ENCODE data around the gene ACO1.
A peak's percentile ranks its signal among the peaks of the same experiment; 100 is the strongest.

ACO1 gene

DNA sequence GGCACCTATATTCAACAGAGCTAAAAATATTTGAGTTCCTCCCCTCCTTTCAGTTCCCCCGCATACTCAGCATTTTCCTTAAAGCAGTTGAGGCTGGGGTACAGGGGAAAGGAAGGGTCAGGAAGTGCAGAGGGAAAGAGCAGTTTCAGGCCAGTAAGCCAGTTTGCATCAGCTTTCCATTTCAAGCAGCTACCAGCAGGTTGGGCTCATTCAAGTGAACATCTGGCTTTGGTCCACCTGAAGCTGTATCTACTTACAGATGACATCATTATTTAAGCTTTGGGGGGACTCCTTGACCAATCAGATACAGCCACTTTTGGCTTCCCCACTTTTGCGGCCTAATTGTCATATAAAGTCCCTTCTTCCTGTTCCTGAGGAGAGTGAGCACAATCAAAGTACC is 8.2 kb upstream of the ACO1 start:
- Histone ChIP-seq H2AFZ (ENCODE audit: low read length) (no peak overlapping the region), H3K4me3 (ENCODE audit: low read depth, low read length, poor library complexity, severe bottlenecking) (no peak overlapping the region), H3K27ac (ENCODE audit: low read depth, low read length, poor library complexity, severe bottlenecking) (no peak overlapping the region), H3K27me3 (ENCODE audit: insufficient read depth, low read length) (no peaks in the 10 kb centered on the region), H3K36me3 (ENCODE audit: insufficient read depth, low read length) (no peaks in the 10 kb centered on the region), H3K79me2 (ENCODE audit: insufficient read depth, low read length) (no peaks in the 10 kb centered on the region), H3K9me2 (ENCODE audit: low read depth, low read length) (no peaks in the 10 kb centered on the region), H3K4me2 (ENCODE audit: low read length) (no peak overlapping the region), H3K9ac (ENCODE audit: low read length) (no peak overlapping the region), H3K4me1 (ENCODE audit: insufficient read depth, low read length, severe bottlenecking) (peaks cover 7% of the 10 kb centered on the region), H3F3A (ENCODE audit: insufficient read depth, low read length) (no peaks in the 10 kb centered on the region), H4K20me1 (ENCODE audit: insufficient read depth, low read length) (no peaks in the 10 kb centered on the region), H3K9me3 (ENCODE audit: low read length) (no peaks in the 10 kb centered on the region)
- TF ChIP-seq EZH2 (IDR thresholded peaks at IDR 0.05; ENCODE audit: borderline replicate concordance, low read length), result no peak
- TF ChIP-seq, protein P1, sequence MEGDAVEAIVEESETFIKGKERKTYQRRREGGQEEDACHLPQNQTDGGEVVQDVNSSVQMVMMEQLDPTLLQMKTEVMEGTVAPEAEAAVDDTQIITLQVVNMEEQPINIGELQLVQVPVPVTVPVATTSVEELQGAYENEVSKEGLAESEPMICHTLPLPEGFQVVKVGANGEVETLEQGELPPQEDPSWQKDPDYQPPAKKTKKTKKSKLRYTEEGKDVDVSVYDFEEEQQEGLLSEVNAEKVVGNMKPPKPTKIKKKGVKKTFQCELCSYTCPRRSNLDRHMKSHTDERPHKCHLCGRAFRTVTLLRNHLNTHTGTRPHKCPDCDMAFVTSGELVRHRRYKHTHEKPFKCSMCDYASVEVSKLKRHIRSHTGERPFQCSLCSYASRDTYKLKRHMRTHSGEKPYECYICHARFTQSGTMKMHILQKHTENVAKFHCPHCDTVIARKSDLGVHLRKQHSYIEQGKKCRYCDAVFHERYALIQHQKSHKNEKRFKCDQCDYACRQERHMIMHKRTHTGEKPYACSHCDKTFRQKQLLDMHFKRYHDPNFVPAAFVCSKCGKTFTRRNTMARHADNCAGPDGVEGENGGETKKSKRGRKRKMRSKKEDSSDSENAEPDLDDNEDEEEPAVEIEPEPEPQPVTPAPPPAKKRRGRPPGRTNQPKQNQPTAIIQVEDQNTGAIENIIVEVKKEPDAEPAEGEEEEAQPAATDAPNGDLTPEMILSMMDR (IDR thresholded peaks at IDR 0.05; ENCODE audit: low read length), result no peak

DNA sequence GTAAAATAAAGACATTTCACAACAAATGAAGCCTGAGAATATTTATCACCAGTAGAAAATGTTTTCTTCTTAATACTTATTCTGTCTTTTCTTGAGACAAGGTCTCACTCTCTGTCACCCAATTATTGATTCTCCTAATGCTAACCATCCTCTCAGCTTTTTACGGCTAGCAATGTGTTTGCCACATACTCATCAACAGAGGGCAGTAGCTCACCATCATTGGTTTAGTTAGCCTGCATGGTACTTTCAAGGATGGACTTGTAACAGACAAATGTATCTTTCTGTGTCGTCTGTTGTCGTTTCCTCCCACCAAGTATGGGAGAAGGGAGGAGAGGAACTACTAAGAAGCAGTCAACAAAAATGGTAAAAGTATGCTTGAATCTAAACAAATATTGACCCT is 5.9 kb upstream of the ACO1 start:
- no peaks in the 10 kb centered on the region for H3K9me3 ChIP-seq (ENCODE audit: low read length)
- H3K4me3 ChIP-seq (ENCODE audit: low read depth, low read length, poor library complexity, severe bottlenecking), result no peak overlapping the region
- peaks cover 7% of the 10 kb centered on the region for H3K4me1 ChIP-seq (ENCODE audit: insufficient read depth, low read length, severe bottlenecking)
- H3K4me2 ChIP-seq (ENCODE audit: low read length), result no peak overlapping the region
- no peaks in the 10 kb centered on the region for H3K27me3 ChIP-seq (ENCODE audit: insufficient read depth, low read length)
- no peaks in the 10 kb centered on the region for H3K79me2 ChIP-seq (ENCODE audit: insufficient read depth, low read length)
- no peak overlapping the region for H3K27ac ChIP-seq (ENCODE audit: low read depth, low read length, poor library complexity, severe bottlenecking)
- H3K9me2 ChIP-seq (ENCODE audit: low read depth, low read length), result no peaks in the 10 kb centered on the region
- H4K20me1 ChIP-seq (ENCODE audit: insufficient read depth, low read length), result no peaks in the 10 kb centered on the region
- TF ChIP-seq, protein P1 (IDR thresholded peaks at IDR 0.05; ENCODE audit: low read length), result peak; percentile 81
- TF ChIP-seq EZH2 (IDR thresholded peaks at IDR 0.05; ENCODE audit: borderline replicate concordance, low read length), result no peak
- H3F3A ChIP-seq (ENCODE audit: insufficient read depth, low read length), result no peaks in the 10 kb centered on the region
- H3K36me3 ChIP-seq (ENCODE audit: insufficient read depth, low read length), result no peaks in the 10 kb centered on the region
- H3K9ac ChIP-seq (ENCODE audit: low read length), result no peak overlapping the region
- no peak overlapping the region for H2AFZ ChIP-seq (ENCODE audit: low read length)

DNA sequence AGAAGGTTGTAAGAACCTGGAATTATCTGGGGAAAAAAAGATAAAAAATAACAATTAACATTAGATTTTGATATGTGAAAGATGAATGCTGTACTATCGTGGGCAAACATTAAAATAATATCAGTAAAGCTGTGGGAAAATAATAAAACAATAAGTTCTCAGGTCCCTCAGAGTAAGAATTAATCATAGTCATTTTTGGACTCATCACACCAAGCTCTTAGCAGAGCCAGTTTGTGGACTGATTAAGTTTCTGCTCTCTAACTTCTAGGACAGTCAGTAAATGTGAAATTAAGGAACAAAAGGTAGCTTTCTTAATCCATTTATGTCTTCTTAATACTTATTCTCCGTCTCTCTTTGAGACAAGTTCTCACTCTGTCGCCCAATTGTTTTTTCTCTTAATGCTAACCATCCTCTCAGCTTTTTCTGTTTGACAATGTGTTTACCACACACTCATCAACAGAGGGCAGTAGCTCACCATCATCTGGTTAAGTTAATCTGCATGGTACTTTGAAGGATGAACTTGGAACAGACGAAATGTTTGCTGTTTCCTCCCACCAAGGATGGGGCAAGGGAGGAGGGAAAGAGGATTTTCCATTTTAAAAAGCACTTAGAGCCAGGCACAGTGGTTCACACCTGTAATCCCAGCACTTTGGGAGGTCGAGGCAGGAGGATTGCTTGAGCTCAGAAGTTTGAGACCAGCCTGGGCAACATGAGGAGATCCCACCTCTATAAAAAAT is 5.3 kb upstream of the ACO1 start:
- TF ChIP-seq, protein P1 (IDR thresholded peaks at IDR 0.05; ENCODE audit: low read length), result peak; percentile 86
- TF ChIP-seq EZH2 (IDR thresholded peaks at IDR 0.05; ENCODE audit: borderline replicate concordance, low read length), result no peak
- Histone ChIP-seq H3K79me2 (ENCODE audit: insufficient read depth, low read length) (no peaks in the 10 kb centered on the region), H3K4me2 (ENCODE audit: low read length) (0 out of 2 replicates have a peak overlapping the region, but pooled peaks have one; percentile 16), H2AFZ (ENCODE audit: low read length) (no peak overlapping the region), H3K27me3 (ENCODE audit: insufficient read depth, low read length) (no peaks in the 10 kb centered on the region), H3K4me3 (ENCODE audit: low read depth, low read length, poor library complexity, severe bottlenecking) (no peak overlapping the region), H3K9me2 (ENCODE audit: low read depth, low read length) (no peaks in the 10 kb centered on the region), H3K4me1 (ENCODE audit: insufficient read depth, low read length, severe bottlenecking) (peaks cover 11% of the 10 kb centered on the region), H3K9me3 (ENCODE audit: low read length) (no peaks in the 10 kb centered on the region), H3K27ac (ENCODE audit: low read depth, low read length, poor library complexity, severe bottlenecking) (no peak overlapping the region), H4K20me1 (ENCODE audit: insufficient read depth, low read length) (no peaks in the 10 kb centered on the region), H3F3A (ENCODE audit: insufficient read depth, low read length) (no peaks in the 10 kb centered on the region), H3K9ac (ENCODE audit: low read length) (no peak overlapping the region), H3K36me3 (ENCODE audit: insufficient read depth, low read length) (no peaks in the 10 kb centered on the region)

Data from OCI-LY1 (cell line).